ENCODE measurements around the gene KIAA2012.

KIAA2012 gene

DNA sequence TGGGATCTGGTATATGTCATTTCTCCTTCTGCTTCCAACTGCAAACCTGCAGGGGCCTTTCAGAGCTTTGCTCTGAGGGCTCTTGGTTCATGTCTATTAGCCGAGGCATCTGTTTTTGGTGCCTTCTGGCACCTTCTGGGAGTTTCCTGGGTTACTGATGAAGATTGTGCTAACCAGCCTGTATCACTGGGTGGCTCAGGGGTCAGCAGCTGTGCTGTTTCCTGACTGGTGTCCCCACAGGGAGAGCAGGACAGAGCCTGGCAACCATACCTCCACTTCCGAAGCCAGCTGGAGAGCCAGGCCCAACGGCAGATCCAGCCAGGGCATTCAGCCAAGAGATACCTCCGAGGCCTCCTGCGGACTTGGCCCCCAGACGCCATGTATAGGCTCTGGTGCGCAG is 17.5 kb downstream of the KIAA2012 start:
- DNase-seq: no peak

DNA sequence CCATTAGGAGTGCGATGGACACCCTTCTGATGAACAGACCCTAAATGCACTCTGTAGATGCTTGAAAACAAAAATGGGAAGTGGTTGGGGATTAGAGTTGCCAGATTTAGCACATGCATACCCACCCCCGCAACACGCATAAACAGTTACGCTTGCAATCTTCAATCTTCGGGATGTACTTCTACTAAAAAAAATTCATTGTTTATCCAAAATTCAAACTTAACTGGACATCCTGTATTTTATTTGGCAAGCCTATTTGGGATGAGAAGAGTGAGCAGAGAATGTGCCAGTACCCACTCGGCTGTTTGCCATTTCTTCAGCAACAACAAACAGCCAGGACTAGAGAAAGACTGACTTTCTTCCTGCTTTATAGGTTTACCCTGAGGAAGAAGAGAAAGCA is 18.4 kb downstream of the KIAA2012 start:
- no peak for DNase-seq

GRCh38 chr2:202094426-202094986 is 21.5 kb downstream of the KIAA2012 start:
- DNase-seq: no peak

GRCh38 chr2:202095235-202095634 is 22.2 kb downstream of the KIAA2012 start:
- DNase-seq: no peak

DNA sequence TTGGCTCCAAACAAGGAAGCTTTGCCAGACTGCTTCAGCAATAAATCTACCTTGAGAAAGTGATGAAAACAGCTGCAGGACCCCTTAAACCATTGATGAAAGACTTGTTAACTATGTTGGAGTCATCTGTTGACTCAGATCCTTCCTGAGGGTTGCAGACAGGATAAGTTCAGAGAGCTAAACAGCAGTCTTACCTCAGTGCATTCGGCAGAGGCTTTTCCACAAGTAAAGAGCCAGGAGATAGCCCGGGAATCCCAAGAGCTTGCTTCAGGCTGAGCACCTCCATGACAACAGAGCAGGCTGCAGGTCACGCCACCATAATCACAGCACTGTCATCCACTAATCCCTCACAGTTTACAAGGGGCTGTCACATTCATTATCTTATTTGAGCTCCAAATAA is 23.7 kb downstream of the KIAA2012 start:
- DNase-seq: no peak

DNA sequence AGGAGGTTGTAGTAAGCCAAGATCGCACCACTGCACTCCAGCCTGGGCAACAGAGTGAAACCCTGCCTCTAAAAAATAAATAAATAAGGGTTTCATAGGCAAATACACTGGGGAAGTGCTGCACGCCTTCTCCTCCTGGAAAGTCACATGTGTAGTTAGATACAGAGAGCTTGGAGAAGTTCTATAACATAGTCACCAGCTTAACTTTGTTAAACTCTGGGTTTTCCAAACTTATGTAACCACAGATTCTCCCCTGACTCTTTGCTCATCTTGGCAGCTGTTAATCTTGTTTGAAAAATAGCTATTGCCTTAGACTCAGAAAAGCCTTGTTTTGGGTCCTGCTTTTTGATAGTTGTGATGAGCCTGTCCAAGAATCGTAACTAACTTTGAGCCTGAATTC is 25.2 kb downstream of the KIAA2012 start:
- no peak for DNase-seq

DNA sequence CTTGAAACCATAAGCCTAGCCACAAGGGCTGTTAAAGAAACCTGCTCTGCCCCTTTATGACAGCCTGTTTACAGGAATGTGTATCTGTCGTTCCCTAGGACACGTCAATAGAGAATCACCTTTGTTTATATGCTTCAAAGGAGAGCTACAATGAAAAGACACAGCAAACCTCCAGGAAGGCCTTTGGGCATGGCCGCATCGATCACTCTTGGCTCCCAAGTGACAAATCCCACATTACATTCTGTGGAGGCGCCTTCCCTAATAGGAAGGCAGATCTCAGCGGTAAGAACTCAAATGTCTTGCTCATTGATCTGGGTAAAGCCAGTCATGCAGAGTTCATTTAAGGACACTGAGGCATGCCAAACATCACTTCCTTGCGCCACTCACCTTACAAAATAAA is 26.5 kb downstream of the KIAA2012 start:
- no peak for DNase-seq

DNA sequence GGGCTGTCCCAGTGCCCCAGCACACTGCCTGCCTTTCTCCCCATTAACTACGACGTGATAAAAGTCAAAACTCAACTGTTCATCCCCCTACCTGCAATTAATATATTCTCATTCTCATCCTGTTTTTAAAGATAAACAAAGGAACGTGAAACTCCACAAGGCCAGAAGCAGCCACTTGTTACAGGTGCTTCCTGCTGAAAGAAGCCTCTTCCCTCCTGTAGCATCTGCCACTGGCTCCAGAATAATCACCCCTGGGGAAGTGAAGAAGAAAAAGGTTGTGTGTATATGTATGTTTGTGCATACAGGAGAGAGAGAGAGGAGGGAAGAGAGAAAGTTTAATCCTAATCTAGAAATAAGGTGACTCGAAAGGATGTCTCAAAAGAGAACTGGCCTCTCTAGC is 27.1 kb downstream of the KIAA2012 start:
- no peak for DNase-seq

DNA sequence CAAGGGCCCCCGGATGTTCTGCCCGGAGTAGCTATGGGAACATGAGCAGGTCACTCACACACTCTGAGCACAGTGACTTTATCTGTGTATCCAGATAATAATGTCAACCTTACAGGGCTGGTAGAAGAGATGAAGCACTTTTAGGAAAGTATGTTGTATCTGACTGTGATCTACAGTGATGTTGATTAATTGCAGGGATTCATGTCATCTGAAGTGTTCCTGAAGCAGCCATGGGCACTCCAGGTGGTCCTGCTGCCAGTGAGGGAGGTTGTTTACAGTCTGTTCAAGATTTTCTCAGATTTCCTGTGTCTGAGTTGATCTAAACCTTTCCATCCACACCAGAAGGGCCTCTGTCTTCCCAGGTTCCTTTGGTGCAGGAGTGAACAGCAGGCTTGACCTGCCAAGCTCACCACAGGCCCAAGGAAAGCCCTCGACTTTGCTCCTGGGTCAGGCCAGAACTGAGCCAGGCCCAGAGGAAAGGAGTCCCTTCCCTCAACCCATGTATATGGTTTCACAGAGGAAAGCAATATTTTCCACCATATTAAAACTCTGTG is 28.0 kb downstream of the KIAA2012 start:
- no peak for DNase-seq

GRCh38 chr2:202102425-202103000 is 29.5 kb downstream of the KIAA2012 start:
- DNase-seq: no peak

DNA sequence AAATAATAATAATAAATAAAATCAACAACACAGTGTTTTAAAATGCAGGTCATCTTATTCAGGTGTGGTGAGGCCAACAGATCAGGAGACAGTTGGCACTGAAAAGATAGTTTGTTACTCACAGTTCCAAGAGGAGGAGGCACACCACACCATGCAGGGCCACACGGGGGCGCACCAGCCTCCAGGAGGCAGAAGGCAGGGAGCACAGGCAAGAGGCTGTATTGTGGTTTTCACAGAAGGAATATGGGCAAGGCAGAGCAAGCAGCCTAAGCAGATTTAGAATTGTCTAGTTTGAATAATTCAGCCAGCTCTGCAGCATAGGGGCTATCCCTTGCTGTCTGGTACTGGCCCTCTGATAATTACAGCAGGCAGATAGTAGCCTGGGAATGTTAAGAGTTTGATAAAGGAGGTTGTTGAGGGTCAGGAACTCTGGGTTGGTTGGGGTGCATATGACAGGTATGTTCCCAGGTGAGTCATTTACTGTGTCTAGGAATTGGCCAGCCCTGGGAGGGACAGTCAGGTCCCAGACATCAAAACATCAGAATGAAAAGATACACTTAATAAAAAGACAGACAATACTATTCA is 31.3 kb downstream of the KIAA2012 start:
- peak in 1 of 5 donors; percentile 36 for DNase-seq

GRCh38 chr2:202105025-202105424 is 32.0 kb downstream of the KIAA2012 start:
- no peak for DNase-seq

DNA sequence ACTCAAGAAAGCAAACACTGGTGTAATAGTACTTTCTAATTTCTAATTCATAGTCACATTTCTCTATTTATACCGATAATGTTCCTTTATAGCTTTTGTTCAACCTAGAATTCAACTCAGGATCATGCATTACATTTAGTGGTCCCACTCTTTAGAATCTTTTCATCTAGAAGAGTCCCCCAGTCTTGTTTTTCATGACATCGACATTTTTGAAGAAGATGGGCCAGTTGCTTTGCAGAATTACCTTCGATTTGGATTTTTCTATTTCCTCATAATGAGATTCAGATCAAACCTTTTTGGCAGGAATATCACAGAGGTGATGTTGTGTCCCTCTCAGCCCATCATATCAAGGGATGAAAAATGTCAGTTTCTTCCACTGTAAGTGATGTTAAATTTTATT is 35.3 kb downstream of the KIAA2012 start:
- no peak for DNase-seq

GRCh38 chr2:202109139-202109736 is 36.2 kb downstream of the KIAA2012 start:
- DNase-seq: no peak

- no peak for DNase-seq
Measured at GRCh38 chr2:202109737-202110184, 36.7 kb downstream of the KIAA2012 start.

DNA sequence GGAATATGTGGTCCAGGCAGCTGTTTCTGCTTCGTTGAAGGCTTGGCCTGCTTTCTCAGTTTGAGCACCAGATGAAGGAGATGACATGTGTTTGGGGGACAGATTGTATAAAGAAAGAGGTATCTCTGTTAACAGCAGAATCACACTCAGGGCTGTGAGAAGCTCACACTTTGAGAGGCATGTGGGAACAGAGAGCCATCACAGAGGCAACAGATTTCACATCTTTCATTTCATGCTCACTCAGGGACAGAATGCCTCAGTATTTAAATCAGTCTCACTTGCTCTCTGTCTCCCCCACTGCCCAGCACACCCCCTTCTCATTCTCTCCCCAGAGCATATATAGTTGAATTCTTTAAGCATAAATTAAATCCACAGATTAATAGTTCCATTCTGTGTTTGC is 37.4 kb downstream of the KIAA2012 start:
- no peak for DNase-seq

- DNase-seq: no peak
Measured at GRCh38 chr2:202112041-202112440, 39.0 kb downstream of the KIAA2012 start.

DNA sequence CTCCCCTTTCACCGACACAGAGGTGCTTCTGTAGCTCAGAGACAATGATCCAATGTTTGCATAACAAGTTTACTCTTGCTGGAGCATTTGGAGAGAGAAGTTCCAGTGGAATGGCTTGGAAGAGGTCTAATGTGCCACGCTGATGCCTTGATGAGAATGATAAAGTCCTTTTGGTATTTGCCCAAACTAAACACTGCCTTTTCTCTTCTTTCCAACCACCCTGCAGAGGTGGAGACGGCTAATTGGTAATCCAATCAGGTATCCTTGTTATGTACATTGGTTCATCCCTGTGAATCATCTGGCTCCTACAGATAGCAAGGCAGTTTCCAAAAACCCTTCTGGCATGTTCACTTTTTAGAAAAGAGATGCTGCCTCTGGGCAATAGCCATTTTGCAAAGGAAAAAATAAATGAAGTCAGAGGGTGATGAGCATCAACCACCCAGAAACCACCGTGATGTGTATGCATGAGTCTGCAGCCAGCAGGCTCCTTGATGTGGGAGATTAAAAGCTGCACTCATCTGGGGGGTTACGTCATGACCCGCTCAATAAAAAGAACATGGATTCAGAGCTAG is 40.6 kb downstream of the KIAA2012 start:
- DNase-seq: no peak

GRCh38 chr2:202114291-202114690 is 41.2 kb downstream of the KIAA2012 start:
- no peak for DNase-seq

GRCh38 chr2:202114795-202115194 is 41.7 kb downstream of the KIAA2012 start:
- DNase-seq: no peak

DNA sequence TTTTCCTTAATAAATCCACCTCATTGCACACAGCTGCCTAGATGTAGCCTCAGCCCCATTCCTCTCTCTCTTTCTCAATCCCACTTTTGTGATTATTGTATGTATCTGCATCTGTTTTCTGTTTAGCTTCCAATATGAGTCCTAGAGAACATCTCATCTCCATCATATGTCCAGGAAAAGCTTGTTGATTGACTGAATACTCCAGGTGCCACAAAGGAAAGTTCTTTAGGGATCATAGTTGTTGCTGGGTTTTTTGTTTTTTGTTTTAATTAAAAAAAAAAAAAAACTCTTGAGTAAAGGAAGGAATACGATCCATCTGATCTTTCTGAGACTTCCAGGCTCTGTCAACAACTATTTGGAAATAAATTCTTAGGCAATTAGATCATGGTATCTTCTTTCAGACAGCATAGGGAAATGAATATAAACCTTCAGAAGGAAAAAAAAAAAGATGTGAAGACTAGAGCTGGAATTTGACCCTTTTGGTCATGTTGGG is 42.5 kb downstream of the KIAA2012 start:
- DNase-seq: no peak

- no peak for DNase-seq
Measured at GRCh38 chr2:202116691-202117090, 43.6 kb downstream of the KIAA2012 start.

DNA sequence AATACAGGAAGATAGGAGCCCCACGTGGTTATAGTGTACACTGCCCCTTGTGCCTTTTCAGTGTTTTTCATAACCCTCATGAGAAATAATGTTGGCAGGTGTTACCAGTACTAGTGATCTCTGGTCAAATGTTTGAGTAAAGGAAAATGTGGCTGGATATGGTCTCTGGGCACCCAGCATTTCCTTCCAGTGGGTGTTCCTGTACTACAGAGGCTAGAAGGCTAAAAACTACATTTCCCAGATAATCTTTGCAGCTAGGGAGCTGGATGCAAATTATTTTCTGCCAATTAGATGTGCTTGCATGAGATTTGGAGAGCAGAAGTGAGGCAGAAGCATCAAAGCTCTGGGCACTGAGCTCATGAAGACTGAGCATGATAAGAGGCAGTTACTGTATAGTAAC is 45.1 kb downstream of the KIAA2012 start:
- DNase-seq: no peak
